KMS-11 (cell line): ENCODE measurements around the gene TAS2R1.

ENCODE experiments used
- H2AFZ ChIP-seq: fragments of 200-600 bp; sonication (generic); 2 replicates; pipeline ENCODE4 v1.6.1; 2016; ENCODE audit warnings: antibody characterized with exemption, mixed run types, low read depth
- H3K27ac ChIP-seq: fragments of 200-600 bp; sonication (generic); 2 replicates; pipeline ENCODE4 v1.6.1; 2016; ENCODE audit warnings: mild to moderate bottlenecking, mixed run types
- H3K27me3 ChIP-seq: fragments of 200-600 bp; sonication (generic); 2 replicates; pipeline ENCODE4 v1.6.1; 2017; ENCODE audit warnings: mild to moderate bottlenecking, low read depth, mixed run types, moderate library complexity; ENCODE audit not compliant: insufficient read depth
- H3K36me3 ChIP-seq: fragments of 200-600 bp; sonication (generic); 2 replicates; pipeline ENCODE4 v1.6.1; 2017; ENCODE audit warnings: mild to moderate bottlenecking, mixed run types; ENCODE audit not compliant: insufficient read depth
- H3K4me1 ChIP-seq: fragments of 200-600 bp; sonication (generic); 2 replicates; pipeline ENCODE4 v1.6.1; 2016; ENCODE audit warnings: mild to moderate bottlenecking, low read depth, mixed run types; ENCODE audit not compliant: poor library complexity, severe bottlenecking
- H3K4me2 ChIP-seq: fragments of 200-600 bp; sonication (generic); 2 replicates; pipeline ENCODE4 v1.7.0; 2016; ENCODE audit warnings: mild to moderate bottlenecking, mixed run types
- H3K4me3 ChIP-seq: fragments of 200-600 bp; sonication (generic); IDR thresholded peaks from 2 replicates; pipeline ENCODE4 v1.6.1; 2017; ENCODE audit warnings: low read depth, low read length, mixed read lengths; ENCODE audit not compliant: insufficient read depth
- H3K79me2 ChIP-seq: fragments of 200-600 bp; sonication (generic); 2 replicates; pipeline ENCODE4 v1.6.1; 2016; ENCODE audit warnings: low read depth, mixed run types; ENCODE audit not compliant: insufficient read depth
- H3K9ac ChIP-seq: fragments of 200-600 bp; sonication (generic); 2 replicates; pipeline ENCODE4 v1.6.1; 2016; ENCODE audit warnings: mild to moderate bottlenecking, mixed run types
- H4K20me1 ChIP-seq: fragments of 200-600 bp; sonication (generic); 2 replicates; pipeline ENCODE4 v1.6.1; 2016; ENCODE audit warnings: mild to moderate bottlenecking, mixed run types; ENCODE audit not compliant: insufficient read depth
- CTCF ChIP-seq: fragments of 200-600 bp; sonication (generic); conservative IDR thresholded peaks from 2 replicates; pipeline ENCODE4 v1.6.1; 2017; ENCODE audit warnings: low read depth, mild to moderate bottlenecking, antibody characterized with exemption, low read length, moderate library complexity, mixed read lengths

Gene TAS2R1

GRCh38 chr5:9596824-9597223, 33.3 kb downstream of the TAS2R1 start:
- Histone ChIP-seq H3K4me1 (no peaks in the 10 kb centered on the region), H3K4me3 (no peak overlapping the region), H4K20me1 (no peaks in the 10 kb centered on the region), H3K36me3 (no peaks in the 10 kb centered on the region), H3K79me2 (no peaks in the 10 kb centered on the region), H3K4me2 (no peak overlapping the region), H3K27ac (no peak overlapping the region), H3K9ac (no peak overlapping the region), H2AFZ (no peak overlapping the region), H3K27me3 (no peaks in the 10 kb centered on the region)
- no peak for TF ChIP-seq CTCF

- Histone ChIP-seq H3K79me2 (no peaks in the 10 kb centered on the region), H2AFZ (no peak overlapping the region), H3K27me3 (no peaks in the 10 kb centered on the region), H3K9ac (no peak overlapping the region), H3K4me1 (no peaks in the 10 kb centered on the region), H3K4me2 (no peak overlapping the region), H4K20me1 (no peaks in the 10 kb centered on the region), H3K36me3 (no peaks in the 10 kb centered on the region), H3K4me3 (no peak overlapping the region), H3K27ac (no peak overlapping the region)
- no peak for TF ChIP-seq CTCF
These were observed 33.9 kb downstream of the TAS2R1 start for GRCh38 chr5:9596171-9596780.

- no peak overlapping the region for H3K27ac ChIP-seq
- H4K20me1 ChIP-seq = no peaks in the 10 kb centered on the region
- no peaks in the 10 kb centered on the region for H3K27me3 ChIP-seq
- H3K4me2 ChIP-seq = no peak overlapping the region
- no peak overlapping the region for H3K4me3 ChIP-seq
- TF ChIP-seq CTCF = no peak
- no peaks in the 10 kb centered on the region for H3K36me3 ChIP-seq
- no peaks in the 10 kb centered on the region for H3K4me1 ChIP-seq
- H2AFZ ChIP-seq = no peak overlapping the region
- no peaks in the 10 kb centered on the region for H3K79me2 ChIP-seq
- H3K9ac ChIP-seq = no peak overlapping the region
These were observed 35.2 kb downstream of the TAS2R1 start for GRCh38 chr5:9594913-9595312.

- no peak for TF ChIP-seq CTCF
- no peaks in the 10 kb centered on the region for H4K20me1 ChIP-seq
- H2AFZ ChIP-seq = no peak overlapping the region
- no peaks in the 10 kb centered on the region for H3K27me3 ChIP-seq
- H3K4me2 ChIP-seq = no peak overlapping the region
- H3K9ac ChIP-seq = no peak overlapping the region
- no peaks in the 10 kb centered on the region for H3K79me2 ChIP-seq
- H3K36me3 ChIP-seq = no peaks in the 10 kb centered on the region
- H3K27ac ChIP-seq = no peak overlapping the region
- no peaks in the 10 kb centered on the region for H3K4me1 ChIP-seq
- no peak overlapping the region for H3K4me3 ChIP-seq
These were observed 40.9 kb downstream of the TAS2R1 start for GRCh38 chr5:9589049-9589835.
